NCI-H2196 (cell line): ENCODE data around the gene UGT1A9.

ENCODE experiments used
- DNase-seq: peaks from one replicate; lab custom pipeline; 2025; ENCODE audit not compliant: unreplicated experiment; lab: John Stamatoyannopoulos, UW

Gene UGT1A9

GRCh38 chr2:233795735-233796171 lies 124.1 kb downstream of the UGT1A9 start:
- no peak for DNase-seq

- DNase-seq = no peak
Observed at GRCh38 chr2:233796254-233796653, 124.6 kb downstream of the UGT1A9 start.

- no peak for DNase-seq
Observed at GRCh38 chr2:233798335-233799086, 126.8 kb downstream of the UGT1A9 start.

DNA sequence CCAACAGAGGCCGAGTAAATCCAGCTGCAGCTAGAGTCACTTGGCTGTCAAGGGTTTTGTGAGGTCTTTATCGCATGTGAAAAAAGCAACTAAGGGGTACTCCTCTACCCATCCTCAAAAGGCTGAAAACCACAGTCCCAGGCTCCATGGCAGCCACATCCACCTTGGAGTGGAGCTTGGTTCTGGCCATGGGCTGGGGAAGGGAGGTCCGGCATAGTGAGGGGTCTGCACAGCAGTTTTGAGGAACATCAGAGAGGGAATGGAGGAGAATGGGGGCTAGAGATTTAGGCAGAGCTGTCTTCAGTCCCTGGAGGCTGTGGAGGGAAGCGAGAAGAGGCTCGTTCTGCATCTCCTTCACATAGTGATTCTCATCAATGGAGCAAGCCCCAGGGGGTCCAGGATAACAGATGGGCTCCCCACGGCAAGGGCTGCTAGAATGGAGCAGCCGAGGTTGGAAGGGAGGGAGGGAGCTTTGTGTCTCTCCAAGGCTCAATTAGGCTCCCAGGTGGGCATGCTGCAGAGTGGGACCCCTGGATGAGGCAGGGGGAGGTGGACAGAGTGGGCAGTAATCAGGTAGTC lies 127.5 kb downstream of the UGT1A9 start:
- no peak for DNase-seq

- DNase-seq = no peak
Observed at GRCh38 chr2:233799716-233800115, 128.0 kb downstream of the UGT1A9 start.

DNA sequence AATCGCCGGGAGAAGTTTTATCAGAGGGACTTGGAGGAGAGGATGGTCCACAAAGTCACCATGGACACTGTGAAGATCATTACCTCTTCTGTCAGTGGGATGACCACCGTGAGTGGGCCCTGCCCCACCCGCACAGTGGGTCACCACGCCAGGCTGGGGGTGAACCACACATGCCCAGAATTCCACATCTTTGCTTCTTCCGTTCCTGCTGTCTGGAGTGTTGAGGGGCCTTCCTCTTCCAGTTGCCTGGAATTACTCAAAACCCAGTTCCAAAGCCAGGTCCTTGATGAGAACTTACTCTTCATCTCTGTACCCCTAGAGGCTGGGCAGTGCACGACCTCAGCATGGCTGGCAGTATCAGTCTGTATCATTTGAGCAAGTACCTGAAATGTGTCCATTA lies 128.5 kb downstream of the UGT1A9 start:
- no peak for DNase-seq

- DNase-seq = no peak
Observed at GRCh38 chr2:233801357-233802131, 129.8 kb downstream of the UGT1A9 start.

DNA sequence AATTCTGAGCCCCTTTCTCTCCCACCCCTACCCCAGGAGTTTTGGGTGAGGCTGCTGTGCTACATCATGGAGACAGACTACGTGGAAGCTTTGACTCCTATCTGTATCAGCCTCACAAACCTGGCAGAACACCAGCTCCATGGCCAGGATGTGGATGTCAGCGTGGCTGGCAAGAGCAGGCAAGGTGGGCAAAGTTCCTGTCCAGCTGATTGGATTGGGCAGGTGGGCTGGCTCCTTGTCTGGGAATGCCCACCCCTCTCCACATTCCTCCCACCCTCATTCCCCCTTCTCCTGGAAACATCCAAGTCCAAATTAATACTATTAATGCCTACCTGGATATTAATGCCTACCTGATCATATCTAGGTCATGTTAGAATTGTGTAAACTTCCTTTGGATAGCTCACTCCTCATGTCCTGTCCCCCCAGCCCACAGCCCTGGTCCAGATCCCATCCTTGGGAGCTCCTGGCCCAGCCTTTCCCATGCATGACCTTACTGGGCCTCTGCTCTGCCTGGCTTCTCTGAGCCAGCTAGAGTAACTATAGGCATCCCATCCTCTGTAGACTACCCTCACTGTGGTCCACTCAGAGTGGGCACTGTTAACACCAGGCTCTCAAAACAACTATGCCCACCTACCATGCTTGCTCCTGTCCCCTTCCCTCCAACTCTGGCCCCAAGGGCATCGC lies 130.6 kb downstream of the UGT1A9 start:
- no peak for DNase-seq

DNA sequence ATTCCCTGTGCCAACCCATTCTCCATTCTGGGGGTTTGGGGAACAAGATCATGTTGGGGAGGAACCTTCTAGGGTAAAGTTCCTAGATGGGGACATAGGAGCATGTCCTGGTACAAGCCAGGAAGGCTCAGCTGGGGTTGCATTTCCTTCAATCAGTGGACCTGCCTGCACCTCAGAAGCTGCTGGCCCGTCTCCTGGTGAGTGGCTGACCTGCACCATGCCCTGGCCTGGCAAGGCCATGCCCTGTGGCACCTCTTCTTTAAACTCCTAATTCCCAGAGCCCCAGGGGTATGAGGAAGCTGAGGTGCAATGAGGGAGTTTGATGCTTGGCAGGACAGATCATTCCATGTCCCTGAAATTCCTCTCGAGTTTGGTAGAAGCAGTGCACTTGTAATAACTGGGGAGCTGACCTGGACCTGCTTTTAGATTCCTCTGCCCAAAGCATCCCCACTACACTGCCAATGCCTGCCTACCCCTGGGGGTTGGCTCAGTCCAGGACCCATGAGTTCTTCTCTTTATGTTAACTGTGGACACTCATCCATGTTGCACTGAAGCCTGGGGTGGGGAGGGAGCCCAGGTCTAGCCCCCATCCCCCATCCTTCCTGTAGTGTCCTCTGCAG lies 131.7 kb downstream of the UGT1A9 start:
- no peak for DNase-seq

GRCh38 chr2:233803994-233804393 lies 132.3 kb downstream of the UGT1A9 start:
- no peak for DNase-seq

GRCh38 chr2:233807215-233807865 lies 135.6 kb downstream of the UGT1A9 start:
- DNase-seq = no peak

DNA sequence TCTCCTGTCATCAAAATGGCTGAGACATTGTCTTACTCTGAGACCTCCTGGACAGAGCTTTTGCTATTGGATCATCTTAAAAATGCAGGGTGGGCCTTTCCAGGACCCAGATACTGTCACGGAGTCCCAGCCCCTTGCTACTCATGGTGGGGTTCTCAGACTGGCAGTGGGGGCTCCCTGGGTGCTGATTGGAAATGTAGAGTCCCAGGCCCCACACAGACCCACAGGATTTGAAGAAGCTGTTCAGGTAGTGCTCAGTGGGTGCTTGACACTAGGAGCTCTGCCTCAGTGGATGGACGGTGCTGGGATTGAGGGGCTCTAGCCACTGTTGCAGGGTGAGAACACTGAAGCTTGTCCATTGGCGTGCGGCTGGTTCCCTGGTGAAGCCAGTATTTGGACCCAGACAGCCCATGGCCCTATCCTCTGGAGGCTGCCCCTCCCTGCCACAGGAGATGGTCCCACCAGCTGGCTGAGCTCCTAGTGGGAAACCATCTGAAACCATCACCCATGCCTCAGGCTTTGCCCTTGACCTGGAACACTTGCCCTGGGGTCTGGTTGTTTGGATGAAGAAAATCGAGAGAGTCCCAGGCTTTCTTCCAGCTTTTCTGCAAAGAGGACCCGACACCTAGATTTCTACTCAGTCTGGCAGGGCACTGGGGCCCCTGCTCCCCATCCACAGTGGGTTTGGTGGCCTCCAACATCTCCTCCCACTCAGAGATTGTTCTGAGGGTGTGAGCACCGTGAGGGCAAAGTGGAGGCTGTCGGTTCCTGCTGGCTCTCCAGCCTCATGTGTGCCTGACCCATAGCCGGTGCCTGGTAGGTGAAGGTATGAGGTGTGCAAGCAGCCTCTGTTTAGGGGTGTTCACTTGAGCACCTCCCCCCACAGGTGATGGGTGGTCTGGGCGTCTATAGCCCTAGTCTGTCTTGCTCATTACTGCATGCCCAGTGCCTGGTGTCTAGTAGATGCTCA lies 136.6 kb downstream of the UGT1A9 start:
- DNase-seq = no peak

GRCh38 chr2:233810385-233810784 lies 138.7 kb downstream of the UGT1A9 start:
- no peak for DNase-seq

GRCh38 chr2:233811087-233811486 lies 139.4 kb downstream of the UGT1A9 start:
- DNase-seq = no peak

DNA sequence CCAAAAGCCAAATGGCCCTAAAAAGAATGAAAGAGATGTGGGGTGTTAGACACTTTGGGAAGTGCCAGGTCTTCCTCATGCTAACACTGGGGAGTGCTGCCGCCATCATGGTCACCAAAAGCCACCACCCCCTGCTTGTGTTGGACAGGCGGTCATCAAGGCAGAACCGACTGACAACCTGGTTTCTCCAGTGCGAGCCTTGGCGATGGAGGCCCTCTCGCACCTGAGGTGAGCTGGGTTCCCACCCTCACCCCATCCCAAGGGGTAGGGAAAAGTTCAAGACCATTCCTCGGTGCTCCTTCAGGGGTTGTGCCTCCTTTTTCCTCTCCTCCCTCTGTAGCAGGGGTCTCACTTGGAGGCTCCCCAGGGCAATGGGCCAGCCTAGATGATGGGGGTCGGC lies 140.0 kb downstream of the UGT1A9 start:
- DNase-seq = no peak

DNA sequence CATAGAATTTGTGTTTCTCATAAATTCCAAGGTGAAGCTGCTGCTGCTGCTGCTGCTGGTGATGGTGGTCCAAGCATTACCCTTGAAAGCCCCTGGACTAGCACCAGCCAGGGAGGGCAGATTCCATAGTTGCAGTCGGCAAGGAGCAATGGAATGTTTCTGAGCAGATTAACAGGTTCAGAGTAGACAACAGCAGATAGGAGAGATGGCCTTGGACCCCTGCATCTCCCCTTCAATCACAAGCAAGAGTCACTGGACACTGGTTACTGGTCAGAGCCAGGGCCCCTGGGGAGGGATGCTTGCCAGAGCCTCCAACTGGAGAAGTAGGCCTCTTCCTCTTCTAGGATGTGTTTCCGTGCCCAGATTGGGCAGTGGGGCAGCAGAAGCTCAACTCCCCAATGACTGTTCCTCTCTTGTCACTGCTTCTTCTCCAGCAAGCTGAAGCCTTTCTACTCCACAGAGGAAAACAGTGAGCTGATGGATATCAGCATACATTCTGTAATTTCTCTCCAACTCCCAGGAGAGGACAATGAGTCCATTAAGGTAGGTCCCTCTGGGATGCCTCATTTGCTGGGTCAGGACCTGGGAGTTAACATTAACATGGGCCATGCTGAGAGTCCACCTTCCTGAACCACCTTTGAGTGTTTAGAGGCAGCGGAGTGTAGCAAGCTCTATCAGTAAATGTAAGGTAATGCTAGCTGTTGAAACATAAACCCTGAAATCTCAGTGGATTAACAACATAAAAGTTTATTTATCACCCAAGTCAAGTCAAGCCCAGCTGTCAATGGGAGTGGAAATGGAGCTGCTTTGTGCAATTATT lies 141.7 kb downstream of the UGT1A9 start:
- no peak for DNase-seq

- peak; percentile 36 for DNase-seq
Observed at GRCh38 chr2:233814056-233814835, 142.5 kb downstream of the UGT1A9 start.

- no peak for DNase-seq
Observed at GRCh38 chr2:233815861-233816260, 144.2 kb downstream of the UGT1A9 start.
